ENCODE data around the gene PSME1.

The PSME1 gene

DNA sequence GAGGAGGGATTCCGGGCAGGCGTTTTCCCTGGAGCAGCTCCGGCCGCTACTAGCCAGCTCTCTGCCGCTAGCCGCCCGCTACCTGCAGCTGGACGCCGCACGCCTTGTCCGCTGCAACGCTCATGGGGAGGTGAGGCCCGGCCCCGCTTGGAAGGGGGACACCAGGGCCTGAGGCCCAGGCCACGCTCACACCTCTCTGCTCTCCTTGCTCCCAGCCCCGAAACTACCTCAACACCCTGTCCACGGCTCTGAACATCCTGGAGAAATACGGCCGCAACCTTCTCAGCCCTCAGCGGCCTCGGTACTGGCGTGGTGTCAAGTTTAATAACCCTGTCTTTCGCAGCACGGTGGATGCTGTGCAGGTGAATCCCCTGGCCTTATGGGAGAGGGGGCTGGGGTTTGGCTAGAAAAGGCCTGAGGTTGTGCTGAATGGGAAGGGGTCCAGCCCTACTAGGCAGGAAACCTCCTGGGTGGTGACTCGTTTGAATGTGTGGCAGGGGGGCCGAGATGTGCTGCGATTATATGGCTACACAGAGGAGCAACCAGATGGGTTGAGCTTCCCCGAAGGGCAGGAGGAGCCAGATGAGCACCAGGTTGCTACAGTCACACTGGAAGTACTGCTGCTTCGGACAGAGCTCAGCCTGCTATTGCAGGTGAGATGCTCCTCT is 11.9 kb downstream of the PSME1 start:
- no peak for DNase-seq (ENCODE audit: low spot score)

DNA sequence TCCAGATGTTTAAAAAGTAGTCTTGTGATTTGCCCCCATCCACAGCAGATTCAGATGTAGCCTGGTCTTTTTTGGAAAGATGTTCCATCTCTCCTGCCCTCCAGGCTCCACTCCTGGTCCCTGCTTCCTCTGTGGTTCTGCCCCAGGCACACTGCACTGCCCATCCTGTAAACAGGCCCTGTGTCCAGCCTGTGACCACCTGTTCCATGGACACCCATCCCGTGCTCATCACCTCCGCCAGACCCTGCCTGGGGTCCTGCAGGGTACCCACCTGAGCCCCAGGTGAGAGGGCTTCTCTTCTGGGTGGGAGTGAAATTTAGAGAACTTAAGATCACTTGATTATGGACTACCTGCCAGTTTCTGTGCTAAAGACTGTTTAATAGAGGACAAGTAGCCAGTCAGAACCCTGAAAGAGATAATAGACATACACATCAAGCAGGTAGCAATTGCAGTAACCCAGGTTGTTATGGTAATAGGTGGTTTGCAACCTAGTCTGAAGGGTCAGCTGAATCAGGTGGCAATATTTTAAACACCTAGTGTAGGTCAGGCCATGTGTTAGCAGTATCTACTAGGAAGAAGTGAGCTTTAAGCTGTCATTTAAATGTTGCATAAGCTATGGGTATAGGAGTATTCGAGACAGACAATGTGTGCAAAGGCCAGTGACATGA is 13.4 kb downstream of the PSME1 start:
- no peak for DNase-seq (ENCODE audit: low spot score)

DNA sequence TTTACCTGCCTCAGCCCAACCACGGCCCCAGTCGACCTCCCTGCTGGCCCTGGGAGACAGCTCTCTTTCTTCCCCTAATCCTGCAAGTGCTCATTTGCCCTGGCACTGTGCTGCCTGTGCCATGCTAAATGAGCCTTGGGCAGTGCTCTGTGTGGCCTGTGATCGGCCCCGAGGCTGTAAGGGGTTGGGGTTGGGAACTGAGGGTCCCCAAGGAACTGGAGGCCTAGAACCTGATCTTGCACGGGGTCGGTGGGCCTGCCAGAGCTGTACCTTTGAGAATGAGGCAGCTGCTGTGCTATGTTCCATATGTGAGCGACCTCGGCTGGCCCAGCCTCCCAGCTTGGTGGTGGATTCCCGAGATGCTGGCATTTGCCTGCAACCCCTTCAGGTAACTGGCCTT is 14.1 kb downstream of the PSME1 start:
- no peak for DNase-seq (ENCODE audit: low spot score)

DNA sequence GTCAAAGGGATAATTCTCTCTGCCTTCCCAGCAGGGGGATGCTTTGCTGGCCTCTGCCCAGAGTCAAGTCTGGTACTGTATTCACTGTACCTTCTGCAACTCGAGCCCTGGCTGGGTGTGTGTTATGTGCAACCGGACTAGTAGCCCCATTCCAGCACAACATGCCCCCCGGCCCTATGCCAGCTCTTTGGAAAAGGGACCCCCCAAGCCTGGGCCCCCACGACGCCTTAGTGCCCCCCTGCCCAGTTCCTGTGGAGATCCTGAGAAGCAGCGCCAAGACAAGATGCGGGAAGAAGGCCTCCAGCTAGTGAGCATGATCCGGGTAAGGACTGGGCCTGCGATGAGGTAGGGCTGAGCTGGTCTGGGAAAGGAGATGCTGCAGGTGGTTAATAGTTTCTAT is 14.6 kb downstream of the PSME1 start:
- no peak for DNase-seq (ENCODE audit: low spot score)

DNA sequence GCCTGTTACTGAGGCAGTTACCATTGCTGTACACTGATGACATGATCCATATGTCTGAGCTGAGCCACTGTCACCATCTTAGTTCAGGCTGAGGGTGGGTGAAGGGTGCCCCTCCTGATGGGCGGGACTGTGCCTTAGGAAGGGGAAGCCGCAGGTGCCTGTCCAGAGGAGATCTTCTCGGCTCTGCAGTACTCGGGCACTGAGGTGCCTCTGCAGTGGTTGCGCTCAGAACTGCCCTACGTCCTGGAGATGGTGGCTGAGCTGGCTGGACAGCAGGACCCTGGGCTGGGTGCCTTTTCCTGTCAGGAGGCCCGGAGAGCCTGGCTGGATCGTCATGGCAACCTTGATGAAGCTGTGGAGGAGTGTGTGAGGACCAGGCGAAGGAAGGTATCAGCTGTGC is 15.0 kb downstream of the PSME1 start:
- no peak for DNase-seq (ENCODE audit: low spot score)

DNA sequence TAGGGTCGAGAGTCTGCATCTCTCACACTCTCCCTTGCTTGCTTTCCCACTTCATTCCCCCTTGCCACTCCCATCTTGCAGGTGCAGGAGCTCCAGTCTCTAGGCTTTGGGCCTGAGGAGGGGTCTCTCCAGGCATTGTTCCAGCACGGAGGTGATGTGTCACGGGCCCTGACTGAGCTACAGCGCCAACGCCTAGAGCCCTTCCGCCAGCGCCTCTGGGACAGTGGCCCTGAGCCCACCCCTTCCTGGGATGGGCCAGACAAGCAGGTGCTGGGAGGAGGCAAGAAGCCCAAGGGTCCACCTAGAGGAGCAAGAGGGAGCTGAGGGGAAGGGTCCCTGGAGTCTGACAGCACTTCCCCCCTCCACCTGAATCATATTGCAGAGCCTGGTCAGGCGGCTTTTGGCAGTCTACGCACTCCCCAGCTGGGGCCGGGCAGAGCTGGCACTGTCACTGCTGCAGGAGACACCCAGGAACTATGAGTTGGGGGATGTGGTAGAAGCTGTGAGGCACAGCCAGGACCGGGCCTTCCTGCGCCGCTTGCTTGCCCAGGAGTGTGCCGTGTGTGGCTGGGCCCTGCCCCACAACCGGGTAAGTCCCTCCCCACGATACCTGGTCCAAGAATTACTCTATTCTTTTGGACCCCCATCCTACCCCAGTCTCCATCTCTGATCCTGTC is 15.5 kb downstream of the PSME1 start:
- no peak for DNase-seq (ENCODE audit: low spot score)

DNA sequence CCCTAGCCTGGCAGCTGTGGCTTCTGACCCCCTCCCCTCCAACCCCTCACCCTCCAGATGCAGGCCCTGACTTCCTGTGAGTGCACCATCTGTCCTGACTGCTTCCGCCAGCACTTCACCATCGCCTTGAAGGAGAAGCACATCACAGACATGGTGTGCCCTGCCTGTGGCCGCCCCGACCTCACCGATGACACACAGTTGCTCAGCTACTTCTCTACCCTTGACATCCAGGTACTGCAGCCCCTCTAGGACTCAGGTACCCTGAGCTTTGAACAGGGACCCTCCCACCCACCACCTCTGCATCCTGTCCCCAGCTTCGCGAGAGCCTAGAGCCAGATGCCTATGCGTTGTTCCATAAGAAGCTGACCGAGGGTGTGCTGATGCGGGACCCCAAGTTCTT is 19.1 kb downstream of the PSME1 start:
- DNase-seq (ENCODE audit: low spot score): no peak

DNA sequence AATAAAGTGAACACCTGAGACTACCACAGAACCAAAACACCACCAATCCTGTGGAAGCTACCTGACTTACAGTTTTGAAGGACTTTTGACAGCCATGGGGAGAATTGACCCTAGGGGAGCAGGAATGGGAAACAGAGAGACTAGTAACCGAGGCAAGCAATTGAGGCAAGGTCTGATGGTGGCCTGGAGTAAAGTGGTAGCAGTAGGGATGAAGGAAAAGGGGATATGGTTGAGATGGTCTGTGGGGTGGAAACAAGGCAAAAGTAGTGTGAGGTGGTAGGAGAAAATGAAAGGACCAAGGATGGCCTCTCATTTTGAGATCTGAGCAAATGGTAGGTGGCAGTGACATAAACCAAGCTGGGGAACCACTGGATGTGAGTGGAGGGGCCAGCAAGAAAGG is 20.8 kb downstream of the PSME1 start:
- no peak for DNase-seq (ENCODE audit: low spot score)

DNA sequence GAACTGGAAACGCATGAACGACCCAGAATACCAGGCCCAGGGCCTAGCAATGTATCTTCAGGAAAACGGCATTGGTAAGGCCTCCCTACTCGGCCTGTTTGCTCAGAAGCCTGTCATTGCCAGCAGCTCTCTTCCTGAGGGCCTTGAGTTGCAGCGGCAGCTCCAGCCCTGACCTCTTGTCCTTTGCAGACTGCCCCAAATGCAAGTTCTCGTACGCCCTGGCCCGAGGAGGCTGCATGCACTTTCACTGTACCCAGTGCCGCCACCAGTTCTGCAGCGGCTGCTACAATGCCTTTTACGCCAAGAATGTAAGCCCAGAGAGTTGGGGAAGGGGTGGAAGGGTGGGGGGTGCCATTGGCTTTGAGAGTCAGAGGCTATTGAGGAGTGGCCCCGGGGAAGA is 21.3 kb downstream of the PSME1 start:
- no peak for DNase-seq (ENCODE audit: low spot score)

DNA sequence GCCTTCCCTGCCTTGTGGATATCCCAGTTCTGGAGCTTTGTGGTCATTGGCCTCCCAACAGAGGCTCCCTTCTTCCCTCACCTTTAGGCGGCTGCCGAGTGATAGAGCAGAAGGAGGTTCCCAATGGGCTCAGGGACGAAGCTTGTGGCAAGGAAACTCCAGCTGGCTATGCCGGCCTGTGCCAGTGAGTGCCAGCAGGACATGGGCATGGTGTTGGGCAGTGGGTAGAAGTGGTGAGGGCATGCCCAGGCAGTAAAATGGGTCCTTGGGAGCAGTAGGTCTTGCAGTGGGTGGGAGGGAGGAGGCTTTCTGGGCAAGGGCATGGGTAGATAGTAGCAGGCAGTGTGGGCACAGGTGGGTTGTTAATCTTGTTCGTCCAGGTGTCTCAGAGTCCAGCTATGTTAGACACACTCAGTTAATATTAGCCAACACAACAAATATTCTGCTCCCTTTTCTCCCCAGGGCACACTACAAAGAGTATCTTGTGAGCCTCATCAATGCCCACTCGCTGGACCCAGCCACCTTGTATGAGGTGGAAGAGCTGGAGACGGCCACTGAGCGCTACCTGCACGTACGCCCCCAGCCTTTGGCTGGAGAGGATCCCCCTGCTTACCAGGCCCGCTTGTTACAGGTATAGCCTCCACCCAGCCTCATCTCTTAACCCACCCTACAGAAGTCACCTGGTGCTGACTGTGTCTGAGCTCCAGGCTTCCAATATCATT is 23.9 kb downstream of the PSME1 start:
- no peak for DNase-seq (ENCODE audit: low spot score)

DNA sequence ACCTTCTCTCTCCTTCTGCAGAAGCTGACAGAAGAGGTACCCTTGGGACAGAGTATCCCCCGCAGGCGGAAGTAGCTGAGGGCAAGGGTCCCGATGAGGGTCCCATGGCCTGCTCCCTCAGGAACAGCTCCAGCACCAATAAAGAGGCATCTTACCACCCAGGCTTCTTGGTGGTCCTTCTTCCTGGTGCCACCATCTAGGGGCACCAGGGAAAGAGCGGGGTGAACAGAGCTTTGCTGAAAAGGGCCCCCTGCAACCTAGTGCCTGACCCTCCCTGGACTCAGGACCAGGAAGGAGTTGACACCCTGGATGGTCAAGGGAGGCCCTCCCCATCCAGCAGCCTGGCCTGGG is 24.5 kb downstream of the PSME1 start:
- DNase-seq (ENCODE audit: low spot score): no peak

DNA sequence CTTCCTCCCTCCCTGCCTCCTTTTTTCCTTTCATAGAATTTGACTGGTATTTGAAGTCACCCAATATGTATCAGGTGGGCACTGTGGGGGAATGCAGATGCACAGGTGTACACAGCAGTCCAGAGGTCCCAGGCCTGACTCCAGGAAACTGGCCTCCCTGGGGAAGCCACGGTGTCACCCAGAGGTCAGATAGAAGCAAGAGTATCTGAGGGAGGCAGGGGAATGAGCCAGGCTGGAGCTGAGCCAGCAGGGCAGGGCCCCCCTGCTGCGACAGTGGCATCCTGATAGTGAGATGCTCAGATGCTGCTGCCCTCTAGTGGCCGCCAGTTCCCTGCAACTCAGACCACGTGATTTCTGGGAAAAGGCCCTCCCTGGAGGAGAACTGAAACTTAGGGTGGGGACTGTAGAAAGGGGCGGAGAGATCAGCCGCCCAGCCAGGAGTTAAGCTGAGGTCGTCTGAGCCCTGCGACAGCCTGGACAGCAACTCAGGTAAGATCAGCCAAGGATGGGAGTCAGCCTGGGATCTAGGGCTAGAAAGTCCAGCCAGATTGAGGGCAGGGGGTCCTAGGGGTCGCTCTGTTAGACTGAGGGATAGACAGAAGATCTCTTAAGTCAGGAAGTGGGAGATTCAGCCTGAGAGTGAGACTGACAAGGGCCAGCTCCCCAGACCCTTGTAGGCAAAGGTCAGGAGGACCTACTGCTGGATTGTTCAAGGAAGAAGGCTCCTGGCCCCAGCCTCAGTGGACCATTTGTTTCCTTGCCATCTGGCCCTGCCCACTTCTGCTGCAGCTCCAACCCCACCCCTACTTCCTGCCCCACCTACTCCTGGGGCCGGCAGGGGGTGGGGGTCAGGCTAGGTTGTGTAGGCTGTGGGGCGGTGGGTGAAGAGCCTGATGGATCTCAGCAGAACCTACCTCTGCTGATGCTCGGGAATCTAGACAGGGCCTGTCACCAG is 25.1 kb downstream of the PSME1 start, which contains the start of gene IRF9:
IRF9 (plus strand) TSS at position 416 of the 955 bp plus-strand sequence. CDS start 880 bp downstream, outside the sequence.
- peak; percentile 97 for DNase-seq (ENCODE audit: low spot score)

DNA sequence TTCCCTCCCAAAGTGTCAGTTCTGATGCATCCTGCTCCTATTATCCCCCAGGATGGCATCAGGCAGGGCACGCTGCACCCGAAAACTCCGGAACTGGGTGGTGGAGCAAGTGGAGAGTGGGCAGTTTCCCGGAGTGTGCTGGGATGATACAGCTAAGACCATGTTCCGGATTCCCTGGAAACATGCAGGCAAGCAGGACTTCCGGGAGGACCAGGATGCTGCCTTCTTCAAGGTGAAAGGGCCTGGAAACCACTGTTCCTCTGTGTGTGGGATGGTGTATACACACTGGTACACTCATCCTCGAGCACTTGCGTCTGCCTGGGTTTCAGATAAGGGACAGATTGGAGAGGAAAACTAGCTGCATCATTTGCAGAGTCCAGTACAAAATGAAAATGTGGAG is 26.1 kb downstream of the PSME1 start:
- no peak for DNase-seq (ENCODE audit: low spot score)

DNA sequence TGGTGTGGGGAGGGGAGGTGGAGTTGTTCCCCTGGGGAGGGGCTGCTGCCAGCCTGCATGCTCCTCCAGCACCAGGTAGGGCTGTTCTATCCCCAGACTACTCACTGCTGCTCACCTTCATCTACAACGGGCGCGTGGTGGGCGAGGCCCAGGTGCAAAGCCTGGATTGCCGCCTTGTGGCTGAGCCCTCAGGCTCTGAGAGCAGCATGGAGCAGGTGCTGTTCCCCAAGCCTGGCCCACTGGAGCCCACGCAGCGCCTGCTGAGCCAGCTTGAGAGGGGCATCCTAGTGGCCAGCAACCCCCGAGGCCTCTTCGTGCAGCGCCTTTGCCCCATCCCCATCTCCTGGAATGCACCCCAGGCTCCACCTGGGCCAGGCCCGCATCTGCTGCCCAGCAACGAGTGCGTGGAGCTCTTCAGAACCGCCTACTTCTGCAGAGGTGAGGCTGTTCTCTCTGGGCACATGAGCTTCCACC is 28.6 kb downstream of the PSME1 start:
- DNase-seq (ENCODE audit: low spot score): no peak

DNA sequence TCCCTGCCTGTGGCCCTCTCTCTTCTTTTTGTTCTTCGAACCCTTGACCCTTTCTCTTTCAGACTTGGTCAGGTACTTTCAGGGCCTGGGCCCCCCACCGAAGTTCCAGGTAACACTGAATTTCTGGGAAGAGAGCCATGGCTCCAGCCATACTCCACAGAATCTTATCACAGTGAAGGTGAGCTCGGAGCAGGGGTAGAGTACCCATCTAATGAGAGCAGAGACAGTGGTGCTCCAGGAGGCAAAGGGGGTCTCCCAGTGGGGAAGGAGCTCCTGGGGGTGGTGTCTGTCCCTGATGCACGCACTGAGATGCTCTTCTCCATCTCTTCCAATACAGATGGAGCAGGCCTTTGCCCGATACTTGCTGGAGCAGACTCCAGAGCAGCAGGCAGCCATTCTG is 29.8 kb downstream of the PSME1 start:
- DNase-seq (ENCODE audit: low spot score): no peak

DNA sequence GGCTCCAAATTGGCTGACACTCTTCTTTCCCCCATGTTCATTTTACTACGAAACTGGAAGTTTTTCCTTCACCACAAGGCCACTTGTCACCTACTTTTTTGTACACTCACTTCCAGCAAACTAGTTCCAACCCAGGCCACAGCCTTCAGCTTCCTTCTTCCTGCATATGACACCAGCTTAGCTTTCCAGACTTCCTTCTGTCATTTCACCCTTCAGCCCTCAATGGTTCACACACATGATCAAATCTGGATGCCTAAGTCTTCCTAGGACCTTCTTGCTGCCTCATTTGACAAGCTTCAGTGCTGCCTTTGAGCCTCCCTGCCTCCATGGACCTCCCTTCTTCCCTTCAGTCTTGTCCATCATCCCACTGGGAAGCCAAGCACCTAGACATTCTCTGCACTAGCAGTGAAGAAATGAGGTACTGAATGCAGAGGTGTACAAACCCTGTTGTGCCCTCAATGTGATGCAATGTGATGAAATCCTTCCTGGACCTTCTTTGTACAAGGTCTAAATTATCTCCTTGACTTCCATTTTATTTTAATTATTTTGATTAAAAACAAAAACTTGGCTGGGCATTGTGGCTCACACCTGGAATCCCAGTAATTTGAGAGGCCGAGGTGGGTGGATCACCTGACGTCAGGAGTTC is 31.6 kb downstream of the PSME1 start:
- no peak for DNase-seq (ENCODE audit: low spot score)

DNA sequence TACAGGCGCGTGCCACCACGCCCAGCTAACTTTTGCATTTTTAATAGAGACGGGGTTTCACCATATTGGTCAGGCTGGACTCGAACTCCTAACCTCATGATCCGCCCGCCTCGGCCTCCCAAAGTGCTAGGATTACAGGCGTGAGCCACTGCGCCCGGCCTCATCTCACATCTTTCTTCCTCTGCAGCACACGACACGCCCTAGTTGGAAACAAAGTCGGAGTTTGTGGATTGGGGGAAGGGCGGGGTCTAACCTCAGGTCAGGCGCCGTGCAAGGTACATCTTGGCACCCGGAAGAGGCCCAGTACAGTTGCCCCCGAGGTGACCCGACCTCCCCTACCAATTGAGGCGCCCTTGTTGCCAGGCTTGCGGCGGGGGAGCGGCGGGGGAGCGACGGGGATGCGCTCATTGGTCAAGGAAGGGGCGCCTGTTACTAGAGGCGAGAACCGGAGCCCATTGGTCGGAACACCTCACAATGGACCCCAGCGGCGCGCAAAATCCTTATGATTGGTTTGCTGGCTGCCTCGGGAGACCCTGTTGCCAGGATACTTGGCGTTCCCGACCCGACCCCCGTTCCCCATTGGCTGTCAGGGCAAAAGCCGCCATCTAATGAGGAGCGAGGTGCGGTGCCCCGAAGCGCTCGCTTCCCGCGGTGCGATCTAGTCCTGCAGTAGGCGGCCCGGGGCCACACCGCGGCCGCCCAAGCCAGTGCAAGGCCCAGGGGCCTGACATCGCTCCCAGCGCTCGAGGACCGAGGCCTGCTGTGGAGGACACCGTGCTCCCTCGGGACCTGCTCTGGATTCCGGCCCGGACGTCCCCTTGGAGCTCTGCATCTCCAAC is 35.6 kb downstream of the PSME1 start, which contains the start of gene REC8:
REC8 (plus strand) TSS at position 659 of the 839 bp plus-strand sequence. CDS start 473 bp downstream, outside the sequence.
- no peak for DNase-seq (ENCODE audit: low spot score)

DNA sequence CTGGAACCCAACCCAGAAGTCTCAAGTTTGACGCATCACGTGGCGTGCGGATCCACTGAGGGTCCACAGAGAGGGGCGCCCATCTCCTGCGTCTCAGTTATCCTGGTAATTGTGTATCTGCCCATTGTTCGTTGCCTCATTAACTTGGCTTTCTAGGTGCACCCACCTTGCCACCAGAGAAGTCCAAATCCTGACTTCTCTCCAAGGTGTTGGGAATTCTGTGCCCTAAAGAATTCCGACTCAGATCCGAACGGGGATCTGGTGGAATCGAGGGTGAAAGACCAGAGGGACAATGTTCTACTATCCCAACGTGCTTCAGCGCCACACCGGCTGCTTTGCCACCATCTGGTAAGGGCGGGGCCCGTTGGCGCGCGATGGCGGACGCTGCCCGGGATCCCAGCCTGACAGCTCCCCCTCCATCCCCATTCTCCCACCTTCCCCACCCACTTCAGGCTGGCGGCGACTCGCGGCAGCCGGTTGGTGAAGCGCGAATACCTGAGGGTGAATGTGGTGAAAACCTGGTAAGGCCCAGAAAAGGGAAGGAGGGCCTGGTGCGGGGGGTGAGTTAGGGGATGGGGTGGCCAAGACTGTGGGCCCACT is 36.4 kb downstream of the PSME1 start:
- DNase-seq (ENCODE audit: low spot score): no peak

DNA sequence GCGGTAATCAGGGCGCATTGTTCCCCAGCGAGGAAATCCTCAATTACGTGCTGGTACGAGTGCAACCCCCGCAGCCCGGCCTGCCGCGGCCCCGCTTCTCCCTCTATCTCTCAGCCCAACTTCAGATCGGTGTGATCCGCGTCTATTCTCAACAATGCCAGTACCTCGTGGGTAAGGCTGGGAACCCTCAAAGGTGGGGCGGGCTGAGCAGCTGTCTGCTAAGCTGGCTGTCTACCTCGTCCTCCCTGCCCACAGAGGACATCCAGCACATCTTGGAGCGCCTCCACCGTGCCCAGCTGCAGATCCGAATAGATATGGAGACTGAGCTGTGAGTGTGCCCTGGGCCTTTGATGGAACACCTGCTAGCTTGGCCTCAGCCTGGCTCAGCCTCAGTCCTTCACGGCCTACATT is 36.9 kb downstream of the PSME1 start:
- no peak for DNase-seq (ENCODE audit: low spot score)
